WI38 (cell line): ENCODE measurements around the gene CHIC2.

Source experiments
- H3K4me3 ChIP-seq: 2 replicates; pipeline ENCODE4 v1.5.1; 2011; ENCODE audit warnings: low read depth, mild to moderate bottlenecking, control low read depth, low read length
- TF ChIP-seq, protein P1 (sequence below): IDR thresholded peaks from 2 replicates; pipeline ENCODE4 v1.5.1; 2012; ENCODE audit warnings: low read depth, mild to moderate bottlenecking, control low read depth, low read length

CHIC2 gene

DNA sequence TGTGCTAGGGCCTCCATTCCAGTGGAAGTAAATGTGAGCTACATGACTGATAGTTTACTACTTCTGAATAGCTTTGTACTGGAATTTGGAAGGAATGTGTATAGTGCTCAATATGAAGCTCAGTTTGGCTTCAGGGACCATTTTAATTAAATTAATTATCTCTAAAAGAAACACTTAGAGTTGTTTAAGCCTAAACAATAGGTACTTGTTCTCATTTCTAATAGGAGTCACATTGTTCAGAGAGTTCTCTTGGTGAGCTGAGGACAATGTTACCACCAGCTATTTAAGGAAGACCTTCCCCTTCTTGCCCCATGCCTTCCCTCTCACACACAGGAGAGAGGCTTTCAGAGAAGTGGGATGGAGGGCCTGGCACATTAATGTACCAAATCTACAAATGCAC lies 78.3 kb downstream of the CHIC2 start:
- no peak overlapping the region for H3K4me3 ChIP-seq
- TF ChIP-seq, protein P1, sequence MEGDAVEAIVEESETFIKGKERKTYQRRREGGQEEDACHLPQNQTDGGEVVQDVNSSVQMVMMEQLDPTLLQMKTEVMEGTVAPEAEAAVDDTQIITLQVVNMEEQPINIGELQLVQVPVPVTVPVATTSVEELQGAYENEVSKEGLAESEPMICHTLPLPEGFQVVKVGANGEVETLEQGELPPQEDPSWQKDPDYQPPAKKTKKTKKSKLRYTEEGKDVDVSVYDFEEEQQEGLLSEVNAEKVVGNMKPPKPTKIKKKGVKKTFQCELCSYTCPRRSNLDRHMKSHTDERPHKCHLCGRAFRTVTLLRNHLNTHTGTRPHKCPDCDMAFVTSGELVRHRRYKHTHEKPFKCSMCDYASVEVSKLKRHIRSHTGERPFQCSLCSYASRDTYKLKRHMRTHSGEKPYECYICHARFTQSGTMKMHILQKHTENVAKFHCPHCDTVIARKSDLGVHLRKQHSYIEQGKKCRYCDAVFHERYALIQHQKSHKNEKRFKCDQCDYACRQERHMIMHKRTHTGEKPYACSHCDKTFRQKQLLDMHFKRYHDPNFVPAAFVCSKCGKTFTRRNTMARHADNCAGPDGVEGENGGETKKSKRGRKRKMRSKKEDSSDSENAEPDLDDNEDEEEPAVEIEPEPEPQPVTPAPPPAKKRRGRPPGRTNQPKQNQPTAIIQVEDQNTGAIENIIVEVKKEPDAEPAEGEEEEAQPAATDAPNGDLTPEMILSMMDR: no peak

DNA sequence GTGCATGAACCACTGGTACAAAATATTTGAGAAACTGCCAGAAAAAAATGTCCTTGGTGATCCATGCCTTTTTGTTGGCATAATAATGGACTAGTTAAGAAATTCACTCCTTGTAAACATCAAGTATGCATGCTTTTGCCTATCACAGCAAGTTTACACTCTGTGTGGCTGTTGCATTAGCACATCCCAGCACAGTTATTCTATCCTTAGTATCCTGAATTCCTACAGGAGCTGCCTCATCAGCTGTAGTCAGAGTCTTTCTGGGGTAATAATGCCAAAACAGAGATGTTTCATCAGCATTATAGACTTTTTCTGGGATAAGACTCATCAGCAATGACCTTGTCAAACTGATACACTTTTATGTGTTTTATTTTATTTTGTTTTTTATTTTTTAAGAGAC lies 82.8 kb downstream of the CHIC2 start:
- H3K4me3 ChIP-seq: no peak overlapping the region
- TF ChIP-seq, protein P1: no peak

DNA sequence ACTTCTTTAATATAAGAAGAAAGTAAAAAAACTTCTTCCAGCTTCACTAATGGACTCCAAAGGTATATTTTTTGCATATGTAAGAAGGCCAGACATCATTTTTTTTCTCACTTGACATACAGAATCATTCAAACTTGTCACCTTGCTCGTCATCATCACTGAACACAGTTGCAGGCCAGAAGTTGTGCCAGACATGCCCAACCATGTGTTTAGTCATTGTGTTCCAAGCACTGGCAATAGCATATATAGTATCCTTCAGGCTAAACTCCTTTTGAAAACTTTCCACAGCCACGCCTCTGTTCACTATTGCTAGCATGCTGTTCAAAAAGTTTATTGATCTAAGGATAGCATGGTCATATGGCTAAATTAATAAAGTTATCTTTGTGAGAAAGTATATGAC lies 83.3 kb downstream of the CHIC2 start:
- H3K4me3 ChIP-seq: no peak overlapping the region
- TF ChIP-seq, protein P1: no peak

DNA sequence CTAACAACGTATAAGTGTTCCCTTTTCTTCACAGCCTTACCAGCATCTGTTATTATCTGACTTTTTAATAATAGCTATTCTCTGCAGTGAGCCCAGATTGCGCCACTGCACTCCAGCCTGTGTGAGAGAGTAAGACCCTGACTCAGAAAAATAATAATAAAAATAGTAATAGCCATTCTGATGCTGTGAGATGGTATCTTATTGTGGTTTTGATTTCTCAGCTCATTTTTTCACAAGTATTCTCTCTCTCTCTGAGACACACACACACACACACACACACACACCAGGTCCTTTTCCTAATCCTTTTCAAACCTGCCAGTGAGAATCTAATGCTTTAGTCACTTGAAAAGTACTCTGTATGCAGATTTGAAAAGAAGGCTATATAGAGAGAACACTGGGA lies 89.8 kb downstream of the CHIC2 start:
- no peak overlapping the region for H3K4me3 ChIP-seq
- TF ChIP-seq, protein P1: no peak

DNA sequence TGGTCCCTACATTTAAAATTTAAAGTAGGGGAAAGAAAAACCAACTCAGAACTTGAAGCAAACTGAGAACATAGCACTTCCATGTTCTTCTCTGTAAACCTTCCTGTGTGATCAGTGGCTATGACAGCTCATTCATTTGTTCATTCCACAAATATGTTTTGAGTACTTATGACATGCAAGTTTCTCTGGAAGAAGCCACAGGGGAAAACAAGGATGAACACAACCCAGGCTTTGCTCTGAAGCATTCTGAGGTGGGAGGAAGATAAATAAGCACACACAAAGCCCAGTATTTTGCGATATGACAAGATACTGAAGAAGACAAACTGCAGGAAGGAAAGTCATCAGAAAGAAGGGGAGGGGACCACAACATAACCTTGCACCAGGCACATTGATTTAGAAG lies 96.4 kb downstream of the CHIC2 start:
- H3K4me3 ChIP-seq: no peak overlapping the region
- TF ChIP-seq, protein P1: no peak

DNA sequence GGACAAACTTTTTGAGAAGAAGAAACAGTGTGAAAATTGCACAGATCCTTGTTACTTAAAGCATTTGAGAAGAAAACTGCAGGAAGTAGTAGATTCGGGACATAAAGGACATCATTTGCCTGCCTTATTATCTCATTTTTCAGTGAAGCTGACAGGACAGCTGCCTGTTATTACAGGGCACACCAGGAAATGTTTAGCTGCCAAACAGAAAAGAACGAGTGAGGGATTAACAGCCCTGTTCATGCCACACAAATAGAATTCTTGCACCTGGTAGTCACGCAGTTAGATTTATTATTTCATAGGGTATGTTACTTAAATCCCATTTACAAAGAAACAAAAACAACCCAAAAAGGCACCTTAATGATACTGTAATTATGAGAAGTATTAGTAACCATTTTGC lies 100.6 kb downstream of the CHIC2 start:
- TF ChIP-seq, protein P1: no peak
- no peak overlapping the region for H3K4me3 ChIP-seq

DNA sequence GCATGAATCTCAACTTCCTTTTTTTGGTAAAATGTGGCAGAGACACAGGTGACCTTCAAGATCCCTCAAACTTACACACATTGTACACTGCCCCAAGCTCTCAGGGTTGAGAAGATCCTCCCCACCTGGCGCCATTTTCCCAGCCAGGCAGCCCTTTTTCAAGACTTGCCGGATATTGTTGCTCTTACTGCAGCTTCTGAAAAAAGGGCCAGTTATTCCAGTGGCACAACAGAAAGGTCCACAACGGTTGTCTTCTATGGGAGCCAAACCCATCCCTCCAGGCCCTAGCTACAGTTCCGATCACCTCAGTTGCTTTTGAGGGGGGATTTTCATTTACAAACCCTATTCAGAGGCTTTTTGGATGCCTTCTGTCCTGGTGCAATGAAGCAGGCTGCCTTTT lies 101.1 kb downstream of the CHIC2 start:
- TF ChIP-seq, protein P1: no peak
- H3K4me3 ChIP-seq: no peak overlapping the region
